Dendritic cell treated with granulocyte-macrophage colony-stimulating factor and Interleukin-4, amounts not matched to agents 40 ng/mL and 50 ng/mL, for 4 days (primary cell): Measurements from ENCODE around the gene MYCN.

Experiments used
- H3K27ac Mint-ChIP-seq: one replicate; pipeline ENCODE4 v1.8.0; 2022; ENCODE audit warnings: mild to moderate bottlenecking, mixed read lengths
- H3K27me3 Mint-ChIP-seq: one replicate; pipeline ENCODE4 v1.8.0; 2022; ENCODE audit warnings: mild to moderate bottlenecking, mixed read lengths
- H3K36me3 Mint-ChIP-seq: one replicate; pipeline ENCODE4 v1.8.0; 2022; ENCODE audit warnings: low read depth, mixed read lengths
- H3K4me1 Mint-ChIP-seq: one replicate; pipeline ENCODE4 v1.8.0; 2022; ENCODE audit warnings: low read depth, mixed read lengths
- H3K4me3 Mint-ChIP-seq: one replicate; pipeline ENCODE4 v1.8.0; 2022; ENCODE audit warnings: mild to moderate bottlenecking, moderate library complexity, mixed read lengths
- H3K9me3 Mint-ChIP-seq: one replicate; pipeline ENCODE4 v1.8.0; 2022; ENCODE audit warnings: mixed read lengths
- intact Hi-C: fragments of 100-400 bp; cut with micrococcal nuclease; formaldehyde crosslinking; loops from one replicate; pipeline ENCODE4 v1.15.0; 2022

The MYCN gene

DNA sequence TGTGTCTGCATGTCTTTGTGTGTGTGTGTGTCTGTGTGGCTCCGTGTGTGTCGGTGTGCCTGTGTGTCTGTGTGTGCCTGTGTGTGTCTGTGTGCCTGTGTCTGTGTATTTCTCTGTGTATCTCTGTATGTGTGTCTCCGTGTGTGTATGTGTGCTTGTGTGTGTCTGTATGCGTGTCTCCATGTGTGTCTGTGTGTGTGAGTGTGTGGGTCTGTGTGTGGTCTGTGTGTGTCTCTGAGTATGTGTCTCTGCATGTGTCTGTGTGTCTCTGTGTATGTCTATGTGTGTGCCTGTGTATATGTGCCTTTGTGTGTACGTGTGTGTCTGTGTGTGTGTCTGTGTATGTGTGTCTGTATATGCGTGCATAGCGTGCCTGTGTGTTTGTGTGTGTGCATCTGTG lies 45.2 kb downstream of the MYCN start:
- Mint-ChIP-seq H3K9me3 (no peaks in the 10 kb centered on the region), H3K4me1 (no peaks in the 10 kb centered on the region), H3K27ac (no peak overlapping the region), H3K36me3 (no peaks in the 10 kb centered on the region), H3K4me3 (no peak overlapping the region), H3K27me3 (peaks cover 1% of the 10 kb centered on the region)
- intact Hi-C loops: no loop called here

DNA sequence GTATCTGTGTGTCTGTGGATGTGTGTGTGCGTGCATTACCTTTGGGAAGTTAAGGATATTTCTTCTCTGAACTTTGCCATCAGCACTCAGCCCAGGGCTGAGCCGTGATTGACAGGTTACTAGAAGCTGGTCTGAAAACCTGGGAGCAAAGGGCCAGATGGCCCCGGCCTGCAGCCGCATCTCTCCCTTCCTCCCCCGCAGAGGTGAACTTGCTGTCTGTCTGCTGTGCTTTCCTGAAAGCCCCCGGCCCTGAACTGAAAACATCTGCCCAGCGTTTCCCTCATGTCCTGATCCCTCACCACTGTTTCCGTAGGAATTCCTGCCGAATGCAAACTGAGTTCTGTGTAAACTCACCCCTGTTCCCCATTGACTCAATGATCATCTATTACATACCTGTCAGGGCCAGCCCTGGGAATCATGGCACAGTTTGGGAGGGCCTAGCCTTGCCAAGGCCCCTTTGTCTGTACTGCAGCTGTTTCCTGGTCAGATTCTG lies 45.8 kb downstream of the MYCN start:
- Mint-ChIP-seq H3K27ac (no peak overlapping the region), H3K36me3 (no peaks in the 10 kb centered on the region), H3K4me3 (no peak overlapping the region), H3K27me3 (peaks cover 1% of the 10 kb centered on the region), H3K9me3 (no peaks in the 10 kb centered on the region), H3K4me1 (no peaks in the 10 kb centered on the region)
- intact Hi-C loops: no loop called here

DNA sequence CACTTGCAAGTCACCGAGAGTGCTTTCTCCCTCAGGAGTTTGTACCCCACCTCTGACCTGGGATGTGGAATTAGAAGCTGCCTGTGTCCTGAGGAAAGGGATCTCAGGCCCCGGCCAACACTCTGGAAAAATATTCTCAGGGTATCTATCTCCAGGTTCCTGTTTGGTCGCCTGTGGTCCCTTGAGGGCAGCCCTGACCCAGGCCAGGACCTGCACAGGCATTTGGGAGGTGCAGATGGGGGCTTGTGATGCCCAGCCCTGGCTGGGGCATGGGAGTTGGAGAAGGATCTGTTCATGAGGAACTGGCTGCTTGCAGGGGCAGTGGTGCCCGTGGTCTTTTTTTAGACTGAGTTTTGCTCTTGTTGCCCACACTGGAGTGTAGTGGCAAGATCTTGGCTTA lies 46.3 kb downstream of the MYCN start:
- Mint-ChIP-seq H3K36me3 (no peaks in the 10 kb centered on the region), H3K4me1 (no peaks in the 10 kb centered on the region), H3K4me3 (no peak overlapping the region), H3K27me3 (peaks cover 1% of the 10 kb centered on the region), H3K9me3 (no peaks in the 10 kb centered on the region), H3K27ac (no peak overlapping the region)
- intact Hi-C loops: no loop called here

DNA sequence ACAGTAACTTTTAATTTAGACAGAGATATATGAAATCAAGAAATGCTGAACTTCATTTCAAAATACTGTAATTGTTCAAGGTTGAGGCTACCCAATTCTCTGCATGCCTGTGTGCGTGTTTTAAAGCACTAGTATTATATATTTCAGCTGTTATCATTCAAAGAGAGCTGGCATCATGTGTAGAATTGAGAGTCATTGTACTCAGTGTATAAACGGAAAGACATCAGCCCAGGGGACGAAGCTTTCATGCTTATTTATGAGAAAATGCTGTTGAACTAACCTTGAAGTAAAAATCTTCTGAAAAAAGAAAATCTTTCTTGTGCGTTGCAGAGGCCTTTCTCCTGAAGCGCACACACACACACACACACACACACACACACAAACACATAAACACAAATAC lies 48.4 kb downstream of the MYCN start:
- Mint-ChIP-seq H3K27ac (no peak overlapping the region), H3K27me3 (peaks cover 1% of the 10 kb centered on the region), H3K4me3 (no peak overlapping the region), H3K36me3 (no peaks in the 10 kb centered on the region), H3K4me1 (no peaks in the 10 kb centered on the region), H3K9me3 (peaks cover under 1% of the 10 kb centered on the region)
- intact Hi-C loops: no loop called here

DNA sequence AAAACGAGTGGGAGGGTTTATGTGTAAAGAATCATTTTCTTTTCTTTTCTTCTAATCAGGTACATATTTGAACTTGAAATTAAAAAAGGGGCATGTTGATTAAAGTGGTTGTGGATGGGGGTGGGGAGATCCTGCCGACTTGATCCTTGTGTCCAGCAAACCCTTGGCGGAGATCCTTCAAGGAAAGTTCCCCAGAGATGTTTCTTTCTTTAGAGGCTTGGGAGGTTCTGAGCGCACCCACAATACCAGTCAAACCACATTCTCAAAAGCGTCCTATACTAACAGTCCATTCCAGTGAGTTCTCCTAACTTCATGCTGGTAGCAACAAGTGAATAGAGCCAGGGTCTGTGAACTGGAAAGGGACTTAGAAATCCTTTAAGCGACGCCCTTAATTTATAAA lies 49.2 kb downstream of the MYCN start:
- no peaks in the 10 kb centered on the region for H3K4me1 Mint-ChIP-seq
- H3K27me3 Mint-ChIP-seq: peaks cover 1% of the 10 kb centered on the region
- H3K9me3 Mint-ChIP-seq: peaks cover 7% of the 10 kb centered on the region
- H3K36me3 Mint-ChIP-seq: no peaks in the 10 kb centered on the region
- no peak overlapping the region for H3K4me3 Mint-ChIP-seq
- no peak overlapping the region for H3K27ac Mint-ChIP-seq
- intact Hi-C loops: no loop called here

DNA sequence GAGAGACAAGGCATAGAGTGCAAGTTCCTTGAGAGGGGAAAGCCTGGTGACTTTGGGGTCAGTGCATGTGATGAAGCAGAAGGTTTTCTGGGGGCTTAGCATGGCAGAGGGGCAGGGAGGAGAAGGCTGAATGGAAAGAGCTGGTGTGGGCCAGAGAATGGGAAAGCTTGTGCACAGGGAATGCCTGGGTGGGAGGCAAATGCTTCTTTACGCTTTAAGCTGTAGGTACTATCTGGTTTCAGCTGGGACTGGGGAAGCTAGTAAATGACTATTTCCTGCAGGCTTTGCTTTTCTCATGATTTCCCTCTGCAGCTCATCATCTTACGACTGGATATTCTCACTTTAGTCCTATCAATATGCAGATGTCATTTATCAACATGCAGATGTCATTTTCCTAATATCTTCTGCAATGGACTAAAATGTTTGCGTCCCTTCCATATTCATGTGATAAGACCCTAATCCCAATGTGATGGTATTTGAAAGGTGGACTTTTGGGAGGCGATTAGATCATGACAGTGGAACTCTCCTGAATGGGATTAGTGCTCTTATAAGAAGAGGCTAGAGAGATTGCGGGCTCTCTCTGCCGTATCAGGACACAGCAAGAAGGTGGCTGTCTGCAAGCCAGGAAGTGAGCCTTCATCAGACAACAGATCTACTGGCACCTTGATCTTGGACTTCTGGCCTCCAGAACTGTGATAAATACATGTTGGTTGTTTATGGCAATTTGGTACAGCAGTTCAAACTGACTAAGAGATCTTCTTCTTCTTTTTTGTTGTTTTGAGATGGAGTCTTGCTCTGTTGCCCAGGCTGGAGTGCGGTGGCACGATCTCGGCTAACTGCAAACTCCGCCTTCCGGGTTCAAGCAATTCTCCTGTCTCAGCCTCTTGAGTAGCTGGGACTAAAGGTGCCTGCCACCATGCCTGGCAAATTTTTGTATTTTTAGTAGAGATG lies 50.1 kb downstream of the MYCN start:
- intact Hi-C loops: no loop called here
- no peak overlapping the region for H3K4me3 Mint-ChIP-seq
- H3K27me3 Mint-ChIP-seq: peaks cover 1% of the 10 kb centered on the region
- no peak overlapping the region for H3K27ac Mint-ChIP-seq
- H3K4me1 Mint-ChIP-seq: no peaks in the 10 kb centered on the region
- no peaks in the 10 kb centered on the region for H3K36me3 Mint-ChIP-seq
- H3K9me3 Mint-ChIP-seq: peaks cover 7% of the 10 kb centered on the region

DNA sequence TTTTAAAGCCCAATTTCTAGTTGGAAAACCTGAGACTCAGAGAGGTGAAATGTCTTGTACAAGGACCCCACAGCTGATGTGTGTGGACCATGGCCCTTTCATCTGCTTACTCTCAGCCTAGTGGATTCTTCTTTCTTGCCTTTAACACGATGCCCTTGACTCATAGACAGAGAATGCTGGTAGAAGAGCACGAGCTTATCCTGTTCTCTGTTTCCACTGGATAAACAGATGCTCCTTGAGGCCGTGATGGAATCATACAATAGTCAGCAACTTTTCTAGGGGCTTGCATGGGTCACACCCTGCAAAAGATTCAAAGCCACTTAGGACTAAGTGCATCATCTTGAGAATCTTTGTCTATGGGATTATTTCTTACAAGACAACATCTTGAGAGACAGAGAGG lies 50.9 kb downstream of the MYCN start:
- Mint-ChIP-seq H3K4me1 (no peaks in the 10 kb centered on the region), H3K9me3 (peaks cover 7% of the 10 kb centered on the region), H3K4me3 (no peak overlapping the region), H3K36me3 (no peaks in the 10 kb centered on the region), H3K27me3 (peaks cover 1% of the 10 kb centered on the region), H3K27ac (no peak overlapping the region)
- intact Hi-C loops: no loop called here

DNA sequence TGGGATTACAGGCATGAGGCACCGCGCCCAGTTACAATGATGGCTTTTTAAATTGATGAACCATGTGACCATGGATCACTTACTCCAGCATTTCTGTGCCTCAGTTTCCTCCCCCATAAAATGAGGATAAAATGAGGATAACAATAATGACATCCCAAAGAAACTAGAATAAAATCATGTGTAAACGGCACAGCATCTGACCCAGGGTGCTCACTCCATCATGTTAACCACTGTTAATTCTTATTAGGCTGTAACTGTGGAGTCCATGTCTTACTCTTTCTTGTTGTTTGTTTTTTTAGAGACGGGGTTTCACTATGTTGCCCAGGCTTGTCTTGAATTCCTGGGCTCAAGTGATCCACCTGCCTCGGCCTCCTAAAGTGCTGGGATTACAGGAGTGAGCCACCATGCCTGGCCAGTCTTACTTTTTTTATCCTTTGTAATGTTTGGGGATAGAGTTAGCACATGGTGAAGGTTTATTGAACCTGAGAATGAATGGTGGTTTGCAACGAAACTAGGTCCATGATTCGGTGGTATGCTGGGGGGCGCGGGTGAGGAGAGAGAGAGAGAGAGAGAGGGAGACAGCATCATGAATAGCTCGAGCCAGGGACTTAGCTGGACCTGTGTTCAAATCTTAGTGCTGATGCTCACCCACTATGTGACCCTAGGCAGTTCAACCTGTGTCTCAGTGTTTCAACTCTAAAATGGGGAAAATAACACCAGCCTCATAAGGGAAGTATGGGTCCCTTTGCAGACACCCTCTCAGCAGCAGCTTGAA lies 52.3 kb downstream of the MYCN start:
- H3K27ac Mint-ChIP-seq: no peak overlapping the region
- H3K36me3 Mint-ChIP-seq: no peaks in the 10 kb centered on the region
- intact Hi-C loops: no loop called here
- peaks cover 1% of the 10 kb centered on the region for H3K27me3 Mint-ChIP-seq
- peaks cover 7% of the 10 kb centered on the region for H3K9me3 Mint-ChIP-seq
- no peak overlapping the region for H3K4me3 Mint-ChIP-seq
- H3K4me1 Mint-ChIP-seq: no peaks in the 10 kb centered on the region

DNA sequence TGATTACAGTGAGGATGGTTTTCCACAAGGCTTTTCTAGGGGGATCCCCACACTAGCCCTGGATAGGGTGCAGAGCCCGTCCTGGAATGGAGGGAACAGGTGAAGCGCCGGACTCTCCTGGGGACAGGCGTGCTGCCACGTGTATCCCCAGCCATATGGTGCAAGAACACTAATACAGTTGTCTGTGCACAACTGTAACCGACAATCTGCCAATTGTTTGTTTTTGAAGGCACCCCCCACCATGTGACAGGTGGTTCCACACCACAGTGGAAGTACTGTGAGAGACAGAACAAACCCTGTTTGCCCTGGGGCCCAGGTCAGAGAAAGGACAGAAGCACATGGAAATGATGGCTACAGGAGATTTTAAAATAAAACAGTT lies 52.9 kb downstream of the MYCN start:
- Mint-ChIP-seq H3K27me3 (peaks cover 1% of the 10 kb centered on the region), H3K36me3 (no peaks in the 10 kb centered on the region), H3K9me3 (peaks cover 7% of the 10 kb centered on the region), H3K4me1 (no peaks in the 10 kb centered on the region), H3K4me3 (no peak overlapping the region), H3K27ac (no peak overlapping the region)
- intact Hi-C loops: no loop called here

DNA sequence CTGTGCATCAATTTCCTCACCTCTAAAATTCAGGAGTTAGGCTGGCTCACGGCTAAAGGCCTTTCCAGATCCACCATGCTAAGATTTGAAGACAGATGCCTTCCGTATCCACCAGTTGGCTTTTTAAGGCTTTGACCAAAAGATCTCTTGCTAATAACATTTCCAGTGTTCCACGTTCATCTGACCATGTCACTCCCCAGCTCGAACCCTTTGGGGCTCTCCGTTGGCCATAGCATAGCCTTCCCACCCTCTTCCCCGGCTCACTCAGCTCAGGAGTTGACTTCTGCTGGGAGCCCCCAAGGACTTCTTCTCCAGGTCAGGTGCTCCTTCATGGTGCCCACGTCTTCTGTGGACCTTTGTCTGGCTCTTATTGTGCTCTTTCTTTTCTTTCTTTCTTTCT lies 53.3 kb downstream of the MYCN start:
- H3K27me3 Mint-ChIP-seq: peaks cover 1% of the 10 kb centered on the region
- H3K4me1 Mint-ChIP-seq: no peaks in the 10 kb centered on the region
- peaks cover 7% of the 10 kb centered on the region for H3K9me3 Mint-ChIP-seq
- no peaks in the 10 kb centered on the region for H3K36me3 Mint-ChIP-seq
- intact Hi-C loops: no loop called here
- H3K27ac Mint-ChIP-seq: no peak overlapping the region
- H3K4me3 Mint-ChIP-seq: no peak overlapping the region

DNA sequence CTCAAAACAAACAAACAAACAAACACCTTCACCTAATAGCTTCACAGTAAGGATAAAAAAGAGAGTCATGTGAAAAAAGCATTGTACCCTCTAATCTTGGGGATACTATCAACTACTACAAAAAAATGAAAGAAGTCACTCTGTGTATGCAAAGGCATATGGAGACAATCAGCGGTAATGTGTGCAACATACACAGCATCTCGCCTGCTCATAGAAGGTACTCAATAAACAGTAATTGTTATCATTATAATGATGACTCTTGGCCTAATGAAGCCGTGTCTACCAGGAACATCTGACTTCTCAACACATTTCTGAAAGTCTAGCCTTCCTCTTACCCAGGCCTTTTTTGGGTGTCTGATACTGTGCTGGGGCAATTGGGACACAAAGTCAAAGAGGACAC lies 55.3 kb downstream of the MYCN start:
- Mint-ChIP-seq H3K4me3 (no peak overlapping the region), H3K4me1 (no peaks in the 10 kb centered on the region), H3K27ac (no peak overlapping the region), H3K36me3 (no peaks in the 10 kb centered on the region), H3K9me3 (peaks cover 7% of the 10 kb centered on the region), H3K27me3 (no peaks in the 10 kb centered on the region)
- intact Hi-C loops: no loop called here
